ENCODE data around the gene UNKL.
A peak's percentile ranks its signal among the peaks of the same experiment; 100 is the strongest.

The UNKL gene

GRCh38 chr16:1426734-1427471, 12.4 kb upstream of the UNKL start:
- Mint-ChIP-seq H3K27ac (peak overlapping the region in 2 of 3 experiments; percentile 55 to 56), H3K4me1 (no peaks in the 10 kb centered on the region), H3K9me3 (no peaks in the 10 kb centered on the region), H3K36me3 (ENCODE audit: low read depth) (peaks cover 3% of the 10 kb centered on the region), H3K27me3 (ENCODE audit: low read depth) (no peaks in the 10 kb centered on the region), H3K4me3 (peak overlapping the region in 1 of 3 experiments; percentile 43)
- TF ChIP-seq CTCF (IDR thresholded peaks at IDR 0.05; ENCODE audit: unreplicated experiment in 3 of 3): no peak

- no peak for TF ChIP-seq CTCF (IDR thresholded peaks at IDR 0.05; ENCODE audit: unreplicated experiment in 3 of 3)
- H3K27ac Mint-ChIP-seq: no peak overlapping the region
- no peaks in the 10 kb centered on the region for H3K27me3 Mint-ChIP-seq (ENCODE audit: low read depth)
- no peaks in the 10 kb centered on the region for H3K9me3 Mint-ChIP-seq
- peaks cover 3% of the 10 kb centered on the region for H3K36me3 Mint-ChIP-seq (ENCODE audit: low read depth)
- no peak overlapping the region for H3K4me3 Mint-ChIP-seq
- peaks cover 5% of the 10 kb centered on the region for H3K4me1 Mint-ChIP-seq
Observed at GRCh38 chr16:1425616-1426370, 11.3 kb upstream of the UNKL start.

GRCh38 chr16:1424028-1424427, 9.5 kb upstream of the UNKL start:
- Mint-ChIP-seq H3K27ac (peak overlapping the region; percentile 47 to 53 (median 49)), H3K4me1 (peaks cover 9% of the 10 kb centered on the region), H3K9me3 (no peaks in the 10 kb centered on the region), H3K27me3 (ENCODE audit: low read depth) (no peaks in the 10 kb centered on the region), H3K36me3 (ENCODE audit: low read depth) (peaks cover 3% of the 10 kb centered on the region), H3K4me3 (peak overlapping the region in 1 of 3 experiments; percentile 60)
- TF ChIP-seq CTCF (IDR thresholded peaks at IDR 0.05; ENCODE audit: unreplicated experiment in 3 of 3): no peak

GRCh38 chr16:1422076-1422475, 7.6 kb upstream of the UNKL start:
- no peak for TF ChIP-seq CTCF (IDR thresholded peaks at IDR 0.05; ENCODE audit: unreplicated experiment in 3 of 3)
- Mint-ChIP-seq H3K4me1 (peaks cover 9% of the 10 kb centered on the region), H3K4me3 (peak overlapping the region; percentile 80 to 96 (median 82)), H3K36me3 (ENCODE audit: low read depth) (peaks cover 3% of the 10 kb centered on the region), H3K27me3 (ENCODE audit: low read depth) (no peaks in the 10 kb centered on the region), H3K27ac (peak overlapping the region; percentile 84 to 99 (median 99)), H3K9me3 (no peaks in the 10 kb centered on the region)

GRCh38 chr16:1420111-1420539, 5.6 kb upstream of the UNKL start:
- peaks cover 9% of the 10 kb centered on the region for H3K4me1 Mint-ChIP-seq
- no peak for TF ChIP-seq CTCF (IDR thresholded peaks at IDR 0.05; ENCODE audit: unreplicated experiment in 3 of 3)
- H3K4me3 Mint-ChIP-seq: peak overlapping the region; percentile 96 to 98 (median 97)
- H3K27ac Mint-ChIP-seq: peak overlapping the region; percentile 46 to 99 (median 96)
- peaks cover 3% of the 10 kb centered on the region for H3K36me3 Mint-ChIP-seq (ENCODE audit: low read depth)
- H3K9me3 Mint-ChIP-seq: no peaks in the 10 kb centered on the region
- no peaks in the 10 kb centered on the region for H3K27me3 Mint-ChIP-seq (ENCODE audit: low read depth)

All from nephron (organoid).